H9 (cell line): ENCODE measurements around the gene SUPT7L. TPM values are rescaled to one million over a fixed set of nuclear protein-coding genes. Genes with fewer than 3 reads are reported as not detected.
"Not testable (repeated sequence)": the region's sequence is repeated elsewhere in the genome, so short reads cannot be mapped to it uniquely, and the experiment has no call there.

Experiments used
- DNase-seq: peaks from one replicate; pipeline ENCODE4 v3.0.0-alpha.2; 2017
- H2AFZ ChIP-seq: one replicate; pipeline ENCODE4 v1.6.1; 2013; ENCODE audit warnings: mild to moderate bottlenecking, low read length, control low read depth, moderate library complexity
- H2AK5ac ChIP-seq: 2 replicates; pipeline ENCODE4 v1.6.1; 2013; ENCODE audit warnings: low read length, control low read depth, mixed read lengths; ENCODE audit not compliant: insufficient read length
- H2BK120ac ChIP-seq: one replicate; pipeline ENCODE4 v1.6.1; 2013; ENCODE audit warnings: low read depth, mild to moderate bottlenecking, low read length, control low read depth, inconsistent platforms; ENCODE audit not compliant: poor library complexity, severe bottlenecking
- H2BK12ac ChIP-seq: 2 replicates; pipeline ENCODE4 v1.6.1; 2013; ENCODE audit warnings: low read length, control low read depth, mixed read lengths, low read depth; ENCODE audit not compliant: insufficient read length
- H2BK15ac ChIP-seq: 2 replicates; pipeline ENCODE4 v1.6.1; 2013; ENCODE audit warnings: low read depth, low read length, control low read depth
- H2BK20ac ChIP-seq: one replicate; pipeline ENCODE4 v1.6.1; 2013; ENCODE audit warnings: low read depth, mild to moderate bottlenecking, low read length, control low read depth, inconsistent platforms; ENCODE audit not compliant: poor library complexity, severe bottlenecking
- H2BK5ac ChIP-seq: 2 replicates; pipeline ENCODE4 v1.6.1; 2013; ENCODE audit warnings: low read length, control low read depth, mixed read lengths; ENCODE audit not compliant: insufficient read length
- H3K14ac ChIP-seq: 2 replicates; pipeline ENCODE4 v1.6.1; 2013; ENCODE audit warnings: low read length, control low read depth; ENCODE audit not compliant: insufficient read depth
- H3K18ac ChIP-seq: 2 replicates; pipeline ENCODE4 v1.6.1; 2013; ENCODE audit warnings: low read depth, mild to moderate bottlenecking, mixed read lengths, low read length, control low read depth; ENCODE audit not compliant: insufficient read length
- H3K23ac ChIP-seq: 2 replicates; pipeline ENCODE4 v1.6.1; 2013; ENCODE audit warnings: low read length, control low read depth, mixed read lengths, low read depth; ENCODE audit not compliant: insufficient read length
- H3K23me2 ChIP-seq: 2 replicates; pipeline ENCODE4 v1.6.1; 2013; ENCODE audit warnings: low read depth, mild to moderate bottlenecking, mixed read lengths, low read length, control low read depth; ENCODE audit not compliant: insufficient read length, poor library complexity, severe bottlenecking
- H3K27ac ChIP-seq: 2 replicates; pipeline ENCODE4 v1.5.1; 2013; ENCODE audit warnings: low read length, control low read depth, mixed read lengths, low read depth; ENCODE audit not compliant: insufficient read length
- H3K27me3 ChIP-seq: 2 replicates; pipeline ENCODE4 v1.6.1; 2013; ENCODE audit warnings: low read length, control low read depth, inconsistent platforms; ENCODE audit not compliant: insufficient read depth
- H3K4ac ChIP-seq: 2 replicates; pipeline ENCODE4 v1.6.1; 2013; ENCODE audit warnings: low read depth, mild to moderate bottlenecking, control low read depth, inconsistent platforms, low read length, moderate library complexity
- H3K4me1 ChIP-seq: 2 replicates; pipeline ENCODE4 v1.6.1; 2013; ENCODE audit warnings: low read length, control low read depth, inconsistent platforms; ENCODE audit not compliant: insufficient read depth
- H3K4me2 ChIP-seq: 2 replicates; pipeline ENCODE4 v1.6.1; 2013; ENCODE audit warnings: low read length, control low read depth, mixed read lengths; ENCODE audit not compliant: insufficient read length, insufficient read depth
- H3K56ac ChIP-seq: 2 replicates; pipeline ENCODE4 v1.6.1; 2013; ENCODE audit warnings: low read depth, mild to moderate bottlenecking, mixed read lengths, low read length, control low read depth; ENCODE audit not compliant: insufficient read length
- H3K79me1 ChIP-seq: 2 replicates; pipeline ENCODE4 v1.6.1; 2013; ENCODE audit warnings: low read depth, mild to moderate bottlenecking, moderate library complexity, low read length, control low read depth, inconsistent platforms; ENCODE audit not compliant: insufficient read depth, poor library complexity, severe bottlenecking
- H3K79me2 ChIP-seq: 2 replicates; pipeline ENCODE4 v1.6.1; 2013; ENCODE audit warnings: low read length, control low read depth, inconsistent platforms; ENCODE audit not compliant: insufficient read depth
- H3K9ac ChIP-seq: 2 replicates; pipeline ENCODE4 v1.6.1; 2013; ENCODE audit warnings: low read length, control low read depth, mixed read lengths; ENCODE audit not compliant: insufficient read length; ENCODE audit errors: extremely low read depth
- H3K9me3 ChIP-seq: one replicate; pipeline ENCODE4 v1.6.1; 2013; ENCODE audit warnings: low read depth, low read length, inconsistent platforms; ENCODE audit not compliant: control insufficient read depth
- H3T11ph ChIP-seq: one replicate; pipeline ENCODE4 v1.6.1; 2013; ENCODE audit warnings: mild to moderate bottlenecking, low read length, control low read depth, inconsistent platforms
- H4K20me1 ChIP-seq: one replicate; pipeline ENCODE4 v1.6.1; 2013; ENCODE audit not compliant: control insufficient read depth, insufficient read length, insufficient read depth
- H4K5ac ChIP-seq: 2 replicates; pipeline ENCODE4 v1.6.1; 2013; ENCODE audit warnings: low read depth, mild to moderate bottlenecking, mixed read lengths, low read length, control low read depth; ENCODE audit not compliant: insufficient read length
- H4K8ac ChIP-seq: replicated peaks from 2 replicates; pipeline ENCODE4 v1.6.1; 2013; ENCODE audit warnings: low read length, control low read depth, mixed read lengths, low read depth; ENCODE audit not compliant: insufficient read length
- H4K91ac ChIP-seq: 2 replicates; pipeline ENCODE4 v1.6.1; 2013; ENCODE audit warnings: low read depth, mild to moderate bottlenecking, moderate library complexity, mixed read lengths, low read length, control low read depth; ENCODE audit not compliant: insufficient read length
- H3K27ac Mint-ChIP-seq, 3 experiments: 2 replicates in 2 of 3; 3 replicates in 1 of 3; pipeline ENCODE4 v1.8.0; 2020 to 2021; ENCODE audit warnings: mixed read lengths in 3 of 3, mild to moderate bottlenecking in 1 of 3, moderate library complexity in 1 of 3
- H3K27me3 Mint-ChIP-seq: 2 replicates; pipeline ENCODE4 v1.8.0; 2021; ENCODE audit warnings: low read depth, mild to moderate bottlenecking, moderate library complexity, mixed read lengths
- H3K36me3 Mint-ChIP-seq, 3 experiments: 2 replicates in 2 of 3; 3 replicates in 1 of 3; pipeline ENCODE4 v1.8.0; 2020 to 2021; ENCODE audit warnings: low read depth in 3 of 3, mixed read lengths in 3 of 3; ENCODE audit not compliant: insufficient read depth in 1 of 3
- H3K4me1 Mint-ChIP-seq, 2 experiments: 2 replicates each; pipeline ENCODE4 v1.8.0; 2020; ENCODE audit warnings: mixed read lengths in 2 of 2
- H3K4me3 Mint-ChIP-seq, 2 experiments: 2 replicates in 1 of 2; 3 replicates in 1 of 2; pipeline ENCODE4 v1.8.0; 2020 to 2021; ENCODE audit warnings: mild to moderate bottlenecking in 2 of 2, mixed read lengths in 2 of 2, moderate library complexity in 1 of 2
- H3K9me3 Mint-ChIP-seq, 2 experiments: 2 replicates in 1 of 2; 3 replicates in 1 of 2; pipeline ENCODE4 v1.8.0; 2020; ENCODE audit warnings: mild to moderate bottlenecking in 2 of 2, mixed read lengths in 2 of 2, moderate library complexity in 1 of 2
- WGBS: extraction: QIAGEN DNeasy Blood & Tissue Kit; methylation state at CpG from one replicate; pipeline ENCODE4 v1.1.7; 2013; ENCODE audit warnings: missing lambda C conversion rate, low lambda C conversion rate, mixed read lengths; ENCODE audit not compliant: insufficient read length; ENCODE audit errors: extremely low coverage; 5-methylcytosine and 5-hydroxymethylcytosine counted together
- total RNA-seq: library from RNA; stranded (reverse); gene quantifications from 2 replicates; pipeline ENCODE4 v1.2.1, GENCODE V29; 2021

Gene SUPT7L
- total RNA-seq, 1 experiment from 2014 or later: 30.4 TPM

GRCh38 chr2:27626323-27626722 is 37.1 kb downstream of the SUPT7L start:
- not testable (repeated sequence) for H2BK15ac ChIP-seq, H3K79me1 ChIP-seq, H3K4me3 Mint-ChIP-seq, H3K27me3 ChIP-seq, H2AFZ ChIP-seq, H3K27me3 Mint-ChIP-seq, H4K91ac ChIP-seq, H4K8ac ChIP-seq, H3K23me2 ChIP-seq, H3K9me3 ChIP-seq, H3K27ac Mint-ChIP-seq, H3K4ac ChIP-seq, H3K79me2 ChIP-seq, H4K20me1 ChIP-seq, H3K23ac ChIP-seq, H3K9ac ChIP-seq, H4K5ac ChIP-seq, H2BK120ac ChIP-seq, H3K27ac ChIP-seq, H3T11ph ChIP-seq, H2BK12ac ChIP-seq, H3K14ac ChIP-seq, H3K18ac ChIP-seq, H2BK5ac ChIP-seq, H3K4me1 ChIP-seq, DNase-seq, H3K4me2 ChIP-seq, H2AK5ac ChIP-seq, H3K9me3 Mint-ChIP-seq, H3K56ac ChIP-seq, H2BK20ac ChIP-seq
- WGBS: no CpG with 5 or more reads among the region's 1 CpG
- peaks cover 13 to 39% of the 10 kb centered on the region in 2 experiments for H3K4me1 Mint-ChIP-seq
- H3K36me3 Mint-ChIP-seq: peaks cover 13 to 36% (median 30%) of the 10 kb centered on the region in 3 experiments; a peak in 6 of 7 replicates
